Neutrophil (primary cell): ENCODE measurements around the gene ZNF836.

Experiments
- H3K27ac ChIP-seq: fragments of 200-600 bp; sonication (generic); 2 replicates; pipeline ENCODE4 v1.5.1; 2016; ENCODE audit warnings: mild to moderate bottlenecking, moderate library complexity
- H3K27me3 ChIP-seq: fragments of 200-600 bp; sonication (generic); 2 replicates; pipeline ENCODE4 v1.6.0; 2016; ENCODE audit warnings: mild to moderate bottlenecking
- H3K36me3 ChIP-seq: fragments of 200-600 bp; sonication (generic); 2 replicates; pipeline ENCODE4 v1.5.1; 2017
- H3K4me1 ChIP-seq, 2 experiments: fragments of 200-600 bp in 1 of 2; sonication (generic) in 1 of 2; 1 replicate in 1 of 2; 2 replicates in 1 of 2; pipeline versions ENCODE4 v1.5.1 to v1.6.1; 2013 to 2016; ENCODE audit warnings: low read depth in 1 of 2, low read length in 1 of 2, mild to moderate bottlenecking in 1 of 2, moderate library complexity in 1 of 2; ENCODE audit not compliant: control insufficient read depth in 1 of 2, insufficient read depth in 1 of 2
- H3K4me3 ChIP-seq, 2 experiments: fragments of 200-600 bp in 1 of 2; sonication (generic) in 1 of 2; 1 replicate in 1 of 2; 2 replicates in 1 of 2; pipeline ENCODE4 v1.5.1; 2013 to 2016; ENCODE audit warnings: low read depth in 1 of 2, low read length in 1 of 2, mild to moderate bottlenecking in 1 of 2, moderate library complexity in 1 of 2
- H3K9me3 ChIP-seq: fragments of 200-600 bp; sonication (generic); 2 replicates; pipeline ENCODE4 v1.5.1; 2016
- TF ChIP-seq, protein P1 (sequence below): fragments of 200-600 bp; sonication (generic); IDR thresholded peaks from 2 replicates; pipeline ENCODE4 v1.5.1; 2016; ENCODE audit warnings: antibody characterized with exemption

Gene ZNF836

DNA sequence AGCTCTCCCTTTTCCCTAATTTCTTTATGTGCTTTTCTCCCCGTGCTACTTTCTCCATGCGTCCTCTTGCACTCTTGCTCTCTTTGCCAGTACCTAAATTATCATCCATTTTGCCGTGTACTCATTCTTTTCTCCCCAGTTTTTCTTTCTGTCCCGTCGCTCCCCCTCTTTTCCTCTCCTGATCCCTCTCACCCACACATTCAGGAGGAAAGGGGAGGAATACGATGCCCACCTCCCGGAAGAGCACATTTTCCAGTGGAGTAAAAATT lies 32.5 kb downstream of the ZNF836 start:
- peaks cover 14% of the 10 kb centered on the region for H3K9me3 ChIP-seq
- peak overlapping the region; percentile 94 for H3K4me3 ChIP-seq
- no peaks in the 10 kb centered on the region for H3K36me3 ChIP-seq
- H3K4me1 ChIP-seq, result peaks cover 11 to 13% of the 10 kb centered on the region in 2 experiments
- TF ChIP-seq, protein P1, sequence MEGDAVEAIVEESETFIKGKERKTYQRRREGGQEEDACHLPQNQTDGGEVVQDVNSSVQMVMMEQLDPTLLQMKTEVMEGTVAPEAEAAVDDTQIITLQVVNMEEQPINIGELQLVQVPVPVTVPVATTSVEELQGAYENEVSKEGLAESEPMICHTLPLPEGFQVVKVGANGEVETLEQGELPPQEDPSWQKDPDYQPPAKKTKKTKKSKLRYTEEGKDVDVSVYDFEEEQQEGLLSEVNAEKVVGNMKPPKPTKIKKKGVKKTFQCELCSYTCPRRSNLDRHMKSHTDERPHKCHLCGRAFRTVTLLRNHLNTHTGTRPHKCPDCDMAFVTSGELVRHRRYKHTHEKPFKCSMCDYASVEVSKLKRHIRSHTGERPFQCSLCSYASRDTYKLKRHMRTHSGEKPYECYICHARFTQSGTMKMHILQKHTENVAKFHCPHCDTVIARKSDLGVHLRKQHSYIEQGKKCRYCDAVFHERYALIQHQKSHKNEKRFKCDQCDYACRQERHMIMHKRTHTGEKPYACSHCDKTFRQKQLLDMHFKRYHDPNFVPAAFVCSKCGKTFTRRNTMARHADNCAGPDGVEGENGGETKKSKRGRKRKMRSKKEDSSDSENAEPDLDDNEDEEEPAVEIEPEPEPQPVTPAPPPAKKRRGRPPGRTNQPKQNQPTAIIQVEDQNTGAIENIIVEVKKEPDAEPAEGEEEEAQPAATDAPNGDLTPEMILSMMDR, result no peak
- peak overlapping the region; percentile 85 for H3K27ac ChIP-seq
- no peaks in the 10 kb centered on the region for H3K27me3 ChIP-seq

DNA sequence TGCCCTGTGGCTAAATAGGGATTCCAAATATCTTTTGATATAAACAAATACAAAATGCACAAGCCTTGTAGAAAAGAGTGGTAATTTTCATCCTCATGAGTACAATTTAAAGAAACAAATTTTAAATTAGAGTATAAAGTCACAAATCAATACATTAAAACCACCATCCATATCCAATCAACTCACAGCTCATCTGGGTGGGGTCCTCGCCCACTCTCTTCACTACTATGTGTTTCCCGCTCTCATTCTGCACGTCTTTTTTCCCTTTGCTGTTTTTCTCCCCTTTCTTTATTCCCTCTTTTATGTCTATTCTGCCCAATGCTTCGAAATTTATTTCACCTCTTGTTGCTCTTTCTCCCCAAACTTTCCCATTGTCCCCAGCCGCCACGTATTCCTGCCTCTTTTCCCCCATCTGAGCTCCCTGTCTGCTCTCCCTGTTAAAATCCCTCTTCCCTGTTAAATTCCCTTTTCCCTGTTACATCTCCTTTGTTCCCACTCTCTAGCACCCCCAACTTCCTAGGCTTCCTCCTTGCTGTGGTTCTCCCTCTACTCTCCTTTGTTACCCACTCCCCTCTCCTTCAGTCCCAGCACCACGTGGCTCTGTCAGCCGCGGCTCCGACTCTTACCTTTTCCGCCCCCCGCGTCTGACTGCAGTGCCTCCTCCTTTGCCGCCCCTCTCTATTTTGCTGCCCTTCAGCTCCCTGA lies 33.0 kb downstream of the ZNF836 start:
- no peaks in the 10 kb centered on the region for H3K27me3 ChIP-seq
- H3K4me3 ChIP-seq, result peak overlapping the region; percentile 94
- peak overlapping the region; percentile 85 for H3K27ac ChIP-seq
- peaks cover 11 to 13% of the 10 kb centered on the region in 2 experiments for H3K4me1 ChIP-seq
- no peaks in the 10 kb centered on the region for H3K36me3 ChIP-seq
- TF ChIP-seq, protein P1, result no peak
- peaks cover 14% of the 10 kb centered on the region for H3K9me3 ChIP-seq

DNA sequence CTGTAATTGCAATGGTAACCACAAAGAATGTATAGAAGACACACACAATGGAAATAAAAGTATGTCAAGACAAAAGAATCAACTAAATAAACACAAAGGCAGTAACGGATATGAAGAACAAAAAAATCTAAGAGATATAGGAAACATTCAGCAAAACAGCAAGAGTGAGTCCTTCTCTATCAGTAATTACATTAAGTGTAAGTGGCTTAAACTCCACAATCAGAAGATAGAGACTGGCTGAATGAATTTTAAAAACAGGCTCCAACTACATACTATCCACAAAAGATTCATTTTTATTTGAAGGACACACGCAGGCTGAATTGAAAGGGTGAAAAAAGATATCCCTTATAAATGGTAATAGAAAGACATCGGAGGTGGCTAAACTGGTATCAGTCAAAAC lies 51.1 kb downstream of the ZNF836 start:
- Histone ChIP-seq H3K4me1 (no peaks in the 10 kb centered on the region), H3K9me3 (peaks cover 69% of the 10 kb centered on the region), H3K4me3 (no peak overlapping the region), H3K27me3 (no peaks in the 10 kb centered on the region), H3K36me3 (peaks cover 47% of the 10 kb centered on the region), H3K27ac (no peak overlapping the region)
- TF ChIP-seq, protein P1, result no peak

DNA sequence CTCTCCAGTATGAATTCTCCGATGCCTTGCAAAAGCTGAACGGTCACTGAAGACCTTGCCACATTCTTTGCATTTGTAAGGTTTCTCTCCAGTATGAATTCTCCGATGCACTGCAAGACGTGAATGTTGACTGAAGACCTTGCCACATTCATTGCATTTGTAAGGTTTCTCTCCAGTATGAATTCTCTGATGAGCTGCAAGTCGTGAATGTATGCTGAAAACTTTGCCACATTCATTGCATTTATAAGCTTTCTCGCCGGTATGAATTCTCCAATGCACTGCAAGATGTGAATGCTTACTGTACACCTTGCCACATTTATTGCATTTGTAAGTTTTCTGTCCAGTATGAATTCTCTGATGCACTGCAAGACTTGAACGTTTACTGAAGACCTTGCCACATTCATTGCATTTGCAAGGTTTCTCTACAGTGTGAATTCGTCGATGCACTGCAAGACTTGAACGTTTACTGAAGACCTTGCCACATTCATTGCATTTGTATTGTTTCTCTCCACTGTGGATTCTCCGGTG lies 55.8 kb downstream of the ZNF836 start:
- TF ChIP-seq, protein P1, result no peak
- peaks cover 13% of the 10 kb centered on the region for H3K36me3 ChIP-seq
- H3K27me3 ChIP-seq, result no peaks in the 10 kb centered on the region
- H3K27ac ChIP-seq, result no peak overlapping the region
- no peaks in the 10 kb centered on the region for H3K4me1 ChIP-seq
- peaks cover 84% of the 10 kb centered on the region for H3K9me3 ChIP-seq
- H3K4me3 ChIP-seq, result no peak overlapping the region

DNA sequence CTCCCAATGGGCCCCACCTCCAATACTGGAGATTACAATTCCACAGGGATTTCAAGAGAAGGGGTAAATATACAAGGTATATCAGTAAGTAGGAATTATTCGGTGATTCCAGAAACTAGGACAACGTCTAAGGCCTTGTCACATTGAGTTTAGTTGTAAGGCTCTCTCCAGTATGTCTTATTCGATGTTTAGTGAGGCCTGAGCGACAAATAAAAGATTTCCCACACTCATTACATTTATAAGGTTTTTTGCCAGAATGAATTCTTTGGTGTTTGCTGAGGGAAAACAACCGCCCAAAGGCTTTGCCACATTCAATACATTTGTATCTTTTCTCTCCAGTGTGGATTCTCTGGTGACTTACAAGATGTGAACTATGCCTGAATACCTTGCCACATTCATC lies 56.7 kb downstream of the ZNF836 start:
- H3K27ac ChIP-seq, result no peak overlapping the region
- no peaks in the 10 kb centered on the region for H3K27me3 ChIP-seq
- no peaks in the 10 kb centered on the region for H3K4me1 ChIP-seq
- H3K9me3 ChIP-seq, result peaks cover 81% of the 10 kb centered on the region
- no peak overlapping the region for H3K4me3 ChIP-seq
- TF ChIP-seq, protein P1, result no peak
- H3K36me3 ChIP-seq, result peaks cover 13% of the 10 kb centered on the region
